OCI-LY7 (cell line): ENCODE data around the gene GNAS-AS1. TPM values are rescaled to one million over a fixed set of nuclear protein-coding genes. Genes with fewer than 3 reads are reported as not detected.

Source experiments
- BruUV-seq: library from RNA; stranded (reverse); fragments of 400-500 nt; replicated peaks from 2 replicates; lab custom pipeline; 2021; lab: Mats Ljungman, UMichigan
- CTCF ChIA-PET: fragments of 300-600 bp; sonication (Branson Sonifier 250); formaldehyde crosslinking; loops from one replicate; lab custom pipeline; 2022; ENCODE audit warnings: antibody characterized with exemption; ENCODE audit not compliant: unreplicated experiment; lab: Charles Lee
- POLR2A ChIA-PET: fragments of 300-600 bp; sonication (Branson Sonifier 250); formaldehyde crosslinking; loops from one replicate; lab custom pipeline; 2022; ENCODE audit warnings: antibody characterized with exemption; lab: Charles Lee
- DNase-seq: peaks from one replicate; pipeline ENCODE4 v3.0.0-alpha.2; 2015; ENCODE audit warnings: low spot score
- H2AFZ ChIP-seq: fragments of 200-600 bp; sonication (generic), shearing (Covaris generic); 2 replicates; pipeline ENCODE4 v1.6.1; 2014; ENCODE audit warnings: mild to moderate bottlenecking, antibody characterized with exemption, low read length, moderate library complexity
- H3K27ac ChIP-seq: fragments of 200-600 bp; sonication (generic); 2 replicates; pipeline ENCODE4 v1.5.1; 2014; ENCODE audit warnings: mixed run types, low read depth, mild to moderate bottlenecking, moderate library complexity, low read length, inconsistent platforms; ENCODE audit not compliant: poor library complexity, severe bottlenecking
- H3K36me3 ChIP-seq: fragments of 200-600 bp; sonication (generic); 2 replicates; pipeline ENCODE4 v1.6.1; 2014; ENCODE audit warnings: mild to moderate bottlenecking, antibody characterized with exemption, low read length, moderate library complexity, mixed read lengths; ENCODE audit not compliant: insufficient read depth
- H3K4me1 ChIP-seq: fragments of 200-600 bp; sonication (generic); 2 replicates; pipeline ENCODE4 v1.5.1; 2014; ENCODE audit warnings: mild to moderate bottlenecking, low read length; ENCODE audit not compliant: insufficient read depth, poor library complexity, severe bottlenecking
- H3K4me2 ChIP-seq: fragments of 200-600 bp; sonication (generic); 2 replicates; pipeline ENCODE4 v1.6.1; 2014; ENCODE audit warnings: mild to moderate bottlenecking, low read length
- H3K4me3 ChIP-seq: fragments of 200-600 bp; sonication (generic); 2 replicates; pipeline ENCODE4 v1.5.1; 2014; ENCODE audit warnings: mild to moderate bottlenecking, low read depth, low read length; ENCODE audit not compliant: poor library complexity, severe bottlenecking
- H3K79me2 ChIP-seq: fragments of 200-600 bp; sonication (generic); 2 replicates; pipeline ENCODE4 v1.6.1; 2016; ENCODE audit warnings: low read depth, mild to moderate bottlenecking, low read length, moderate library complexity, mixed read lengths; ENCODE audit not compliant: insufficient read depth
- H3K9me2 ChIP-seq: fragments of 200-600 bp; sonication (generic); 2 replicates; pipeline ENCODE4 v1.6.1; 2016; ENCODE audit warnings: mild to moderate bottlenecking, low read length, mixed read lengths; ENCODE audit not compliant: insufficient read depth
- H3K9me3 ChIP-seq: fragments of 200-600 bp; sonication (generic); 2 replicates; pipeline ENCODE4 v1.6.1; 2014; ENCODE audit warnings: mild to moderate bottlenecking, mixed run types, low read length, mixed read lengths
- H4K20me1 ChIP-seq: fragments of 200-600 bp; sonication (generic); 2 replicates; pipeline ENCODE4 v1.6.1; 2014; ENCODE audit warnings: mild to moderate bottlenecking, antibody characterized with exemption, low read length, moderate library complexity, mixed read lengths; ENCODE audit not compliant: insufficient read depth
- EZH2phosphoT487 ChIP-seq: fragments of 200-600 bp; sonication (generic); IDR thresholded peaks from 2 replicates; pipeline ENCODE4 v1.6.1; 2018; ENCODE audit warnings: low read depth, borderline replicate concordance, mild to moderate bottlenecking, mixed run types, antibody characterized with exemption, low read length, moderate library complexity, mixed read lengths
- intact Hi-C: fragments of 100-400 bp; cut with micrococcal nuclease; formaldehyde crosslinking; loops from one replicate; pipeline ENCODE4 v1.10.0; 2022; ENCODE audit not compliant: unreplicated experiment
- total RNA-seq, 2 experiments: library from RNA; depleted of rRNA in 1 of 2; stranded (reverse); fragments of >200 nt in 1 of 2; shearing (Covaris generic) in 1 of 2; gene quantifications; 2 replicates each; pipeline ENCODE4 v1.2.3, GENCODE V29; 2014 to 2022
- TF ChIP-seq, protein P1 (sequence below): fragments of 200-600 bp; sonication (generic); conservative IDR thresholded peaks from 2 replicates; pipeline ENCODE4 v1.5.1; 2014; ENCODE audit warnings: mild to moderate bottlenecking, antibody characterized with exemption, low read length, moderate library complexity, mixed read lengths

GNAS-AS1 gene
- total RNA-seq, 2 experiments from 2014 or later = 6.5 to 11.6 TPM

DNA sequence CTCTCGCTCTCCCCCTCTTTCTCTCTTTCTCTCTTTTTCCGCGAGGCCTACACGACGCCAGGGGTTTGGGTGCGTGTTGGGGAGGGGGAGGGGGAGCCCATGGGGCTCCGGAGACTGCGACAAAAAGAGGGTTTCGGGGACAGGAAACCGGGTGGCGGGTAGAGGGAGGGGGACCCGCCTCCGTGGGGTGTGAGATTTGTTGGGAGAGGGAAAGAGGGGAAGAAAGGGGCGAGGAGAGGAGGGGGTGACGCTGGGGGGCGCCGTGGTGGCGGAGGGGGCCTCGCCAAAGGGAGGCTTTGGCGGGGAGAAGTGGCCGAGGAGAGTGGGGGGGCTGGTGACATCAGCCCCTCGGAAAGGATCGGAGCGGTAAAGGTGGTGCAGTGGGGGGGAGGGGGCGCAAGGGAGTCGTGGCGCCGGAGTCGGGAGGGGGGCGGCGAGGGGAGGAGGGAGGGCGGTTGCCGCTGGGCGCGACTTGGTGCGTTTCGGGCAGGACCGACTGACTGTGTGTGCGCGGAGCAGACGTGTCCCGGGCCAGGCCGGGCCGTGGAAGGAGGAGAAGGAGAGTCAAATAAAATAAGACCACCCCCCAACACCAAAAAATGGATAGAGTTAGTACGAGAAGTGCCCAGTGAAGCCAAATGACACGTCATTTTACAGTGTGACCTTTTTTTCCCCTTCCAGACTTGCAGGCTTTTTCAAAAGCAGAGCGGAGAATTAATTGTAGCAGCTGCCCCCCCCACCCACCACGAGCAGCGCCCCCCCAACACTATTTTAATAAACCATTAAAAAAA, 41.6 kb upstream of the GNAS-AS1 start:
- Histone ChIP-seq H2AFZ (0 out of 2 replicates have a peak overlapping the region, but pooled peaks have one; percentile 28), H4K20me1 (peaks cover 36% of the 10 kb centered on the region), H3K79me2 (peaks cover 73% of the 10 kb centered on the region), H3K4me2 (peak overlapping the region; percentile 95), H3K9me2 (no peaks in the 10 kb centered on the region), H3K36me3 (peaks cover 41% of the 10 kb centered on the region), H3K27ac (peak overlapping the region; percentile 91), H3K4me3 (peak overlapping the region; percentile 90), H3K4me1 (peaks cover 43% of the 10 kb centered on the region), H3K9me3 (no peaks in the 10 kb centered on the region)
- no peak for TF ChIP-seq EZH2phosphoT487
- TF ChIP-seq, protein P1, sequence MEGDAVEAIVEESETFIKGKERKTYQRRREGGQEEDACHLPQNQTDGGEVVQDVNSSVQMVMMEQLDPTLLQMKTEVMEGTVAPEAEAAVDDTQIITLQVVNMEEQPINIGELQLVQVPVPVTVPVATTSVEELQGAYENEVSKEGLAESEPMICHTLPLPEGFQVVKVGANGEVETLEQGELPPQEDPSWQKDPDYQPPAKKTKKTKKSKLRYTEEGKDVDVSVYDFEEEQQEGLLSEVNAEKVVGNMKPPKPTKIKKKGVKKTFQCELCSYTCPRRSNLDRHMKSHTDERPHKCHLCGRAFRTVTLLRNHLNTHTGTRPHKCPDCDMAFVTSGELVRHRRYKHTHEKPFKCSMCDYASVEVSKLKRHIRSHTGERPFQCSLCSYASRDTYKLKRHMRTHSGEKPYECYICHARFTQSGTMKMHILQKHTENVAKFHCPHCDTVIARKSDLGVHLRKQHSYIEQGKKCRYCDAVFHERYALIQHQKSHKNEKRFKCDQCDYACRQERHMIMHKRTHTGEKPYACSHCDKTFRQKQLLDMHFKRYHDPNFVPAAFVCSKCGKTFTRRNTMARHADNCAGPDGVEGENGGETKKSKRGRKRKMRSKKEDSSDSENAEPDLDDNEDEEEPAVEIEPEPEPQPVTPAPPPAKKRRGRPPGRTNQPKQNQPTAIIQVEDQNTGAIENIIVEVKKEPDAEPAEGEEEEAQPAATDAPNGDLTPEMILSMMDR = peak; percentile 62
- ChIA-PET POLR2A (no interaction called here), CTCF (no interaction called here)
- DNase-seq = peak; percentile 84
- intact Hi-C loops = loop anchor here (1.0 to 5.0 kb wide), 6 partner anchors 15 to 275 kb away; partner anchors contain the start of genes ATP5F1E, NELFCD and PRELID3B
- BruUV-seq = no TSS peak

DNA sequence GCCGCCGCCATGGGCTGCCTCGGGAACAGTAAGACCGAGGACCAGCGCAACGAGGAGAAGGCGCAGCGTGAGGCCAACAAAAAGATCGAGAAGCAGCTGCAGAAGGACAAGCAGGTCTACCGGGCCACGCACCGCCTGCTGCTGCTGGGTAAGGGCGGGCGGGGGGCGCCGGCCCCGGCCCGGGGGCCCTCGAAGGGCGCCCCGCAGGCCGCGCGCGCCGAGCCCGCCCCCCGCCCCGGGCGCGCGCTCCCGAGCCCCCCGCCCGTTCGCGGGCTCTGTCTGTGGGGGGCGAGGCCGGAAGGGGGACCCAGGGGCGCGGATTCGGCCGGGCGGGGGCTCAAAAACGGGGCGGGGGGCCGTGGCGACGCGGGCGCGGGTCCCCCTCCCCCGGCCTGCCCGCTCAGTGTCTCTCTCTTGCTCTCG, 41.0 kb upstream of the GNAS-AS1 start:
- Histone ChIP-seq H3K4me1 (peaks cover 49% of the 10 kb centered on the region), H3K79me2 (peaks cover 67% of the 10 kb centered on the region), H3K4me3 (peak overlapping the region; percentile 90), H3K9me3 (no peaks in the 10 kb centered on the region), H4K20me1 (peaks cover 34% of the 10 kb centered on the region), H3K9me2 (no peaks in the 10 kb centered on the region), H3K36me3 (peaks cover 35% of the 10 kb centered on the region), H2AFZ (no peak overlapping the region), H3K27ac (peak overlapping the region; percentile 91), H3K4me2 (peak overlapping the region; percentile 95; the same call in 1 of the 2 replicates)
- ChIA-PET POLR2A (interaction anchor here (0.7 kb wide), 1 partner anchor 140 kb away, joined by 3 read pairs; the partner anchor contains the start of gene ATP5F1E), CTCF (no interaction called here)
- intact Hi-C loops = loop anchor here (1.0 to 5.0 kb wide), 6 partner anchors 16 to 276 kb away; partner anchors contain the start of genes ATP5F1E, NELFCD and PRELID3B
- TF ChIP-seq, protein P1 = no peak
- BruUV-seq = no TSS peak
- peak; percentile 68 for DNase-seq
